Stimulated activated CD8-positive, alpha-beta memory T cell treated with anti-CD3 and anti-CD28 coated beads, Interleukin-15, amount 100 ng/mL, for 1 hour (primary cell): ENCODE data around the gene CD1B.
"Not testable (repeated sequence)": the region's sequence is repeated elsewhere in the genome, so short reads cannot be mapped to it uniquely, and the experiment has no call there.

Source experiments
- DNase-seq: peaks from one replicate; pipeline ENCODE4 v3.0.0-alpha.2; 2020; ENCODE audit warnings: low read depth

CD1B gene

GRCh38 chr1:158331481-158332150 lies at the start of gene CD1B:
CD1B (minus strand) TSS chr1:158331531; CDS start chr1:158331423, 108 bp downstream.
- no peak for DNase-seq

- DNase-seq: no peak
Measured at GRCh38 chr1:158374860-158375259, 43.5 kb upstream of the CD1B start.

GRCh38 chr1:158374101-158374500 lies 42.8 kb upstream of the CD1B start:
- not testable (repeated sequence) for DNase-seq

- no peak for DNase-seq
Measured at GRCh38 chr1:158371188-158371953, 40.0 kb upstream of the CD1B start.

GRCh38 chr1:158366783-158367182 lies 35.5 kb upstream of the CD1B start:
- no peak for DNase-seq

- no peak for DNase-seq
Measured at GRCh38 chr1:158362941-158363340, 31.6 kb upstream of the CD1B start.

GRCh38 chr1:158362482-158362881 lies 31.2 kb upstream of the CD1B start:
- DNase-seq: no peak

- DNase-seq: no peak
Measured at GRCh38 chr1:158357441-158357840, 26.1 kb upstream of the CD1B start.

GRCh38 chr1:158356616-158357015 lies 25.3 kb upstream of the CD1B start:
- no peak for DNase-seq

- DNase-seq: no peak
Measured at GRCh38 chr1:158355773-158356285, 24.5 kb upstream of the CD1B start.

GRCh38 chr1:158354255-158354654 lies 22.9 kb upstream of the CD1B start:
- no peak for DNase-seq

- no peak for DNase-seq
Measured at GRCh38 chr1:158353303-158354075, 22.2 kb upstream of the CD1B start, which contains the start of gene CD1E. CD1E (plus strand) TSS chr1:158353894; CDS start chr1:158353989, 95 bp downstream.

GRCh38 chr1:158348946-158349345 lies 17.6 kb upstream of the CD1B start:
- DNase-seq: not testable (repeated sequence)

GRCh38 chr1:158336413-158336812 lies 5.1 kb upstream of the CD1B start:
- DNase-seq: not testable (repeated sequence)

- DNase-seq: no peak
Measured at GRCh38 chr1:158335213-158335532, 3.8 kb upstream of the CD1B start.

- DNase-seq: no peak
Measured at GRCh38 chr1:158334526-158335212, 3.3 kb upstream of the CD1B start.

- no peak for DNase-seq
Measured at GRCh38 chr1:158333405-158334155, 2.2 kb upstream of the CD1B start.

GRCh38 chr1:158331106-158331425 lies 265 bp downstream of the CD1B start:
- DNase-seq: no peak

- no peak for DNase-seq
Measured at GRCh38 chr1:158330391-158331105, 783 bp downstream of the CD1B start.

- no peak for DNase-seq
Measured at GRCh38 chr1:158329733-158330132, 1.6 kb downstream of the CD1B start.

GRCh38 chr1:158329300-158329699 lies 2.0 kb downstream of the CD1B start:
- no peak for DNase-seq
